GM10266 (cell line): ENCODE results near the gene MRPL11.

Experiments used
- DNase-seq: peaks from one replicate; pipeline ENCODE4 v3.0.0; 2012; ENCODE audit errors: extremely low spot score
- CTCF ChIP-seq: IDR thresholded peaks from 2 replicates; pipeline ENCODE4 v1.5.1; 2012; ENCODE audit warnings: mild to moderate bottlenecking, low read depth; ENCODE audit not compliant: control insufficient read depth, insufficient read depth; ENCODE audit errors: missing control alignments

The MRPL11 gene

GRCh38 chr11:66477263-66478201 lies 38.9 kb upstream of the MRPL11 start:
- no peak for DNase-seq
- no peak for TF ChIP-seq CTCF

GRCh38 chr11:66476841-66477251 lies 38.2 kb upstream of the MRPL11 start:
- TF ChIP-seq CTCF: no peak
- no peak for DNase-seq

- no peak for TF ChIP-seq CTCF
- DNase-seq: no peak
Observed at GRCh38 chr11:66476173-66476840, 37.7 kb upstream of the MRPL11 start.

- no peak for TF ChIP-seq CTCF
- no peak for DNase-seq
Observed at GRCh38 chr11:66475349-66476172, 36.9 kb upstream of the MRPL11 start.

- DNase-seq: no peak
- no peak for TF ChIP-seq CTCF
Observed at GRCh38 chr11:66473608-66474515, 35.2 kb upstream of the MRPL11 start.

GRCh38 chr11:66473167-66473566 lies 34.5 kb upstream of the MRPL11 start:
- DNase-seq: no peak
- TF ChIP-seq CTCF: no peak
